SU-DHL-6 (cell line): ENCODE results near the gene HADH.
"Not testable (repeated sequence)": the region's sequence is repeated elsewhere in the genome, so short reads cannot be mapped to it uniquely, and the experiment has no call there.

ENCODE experiments used
- H2AFZ ChIP-seq: fragments of 200-600 bp; sonication (generic); 2 replicates; pipeline ENCODE4 v1.6.1; 2014; ENCODE audit warnings: low read depth, mild to moderate bottlenecking, moderate library complexity, mixed read lengths, antibody characterized with exemption, low read length; ENCODE audit not compliant: severe bottlenecking
- H3F3A ChIP-seq: fragments of 200-600 bp; shearing (Covaris generic); 2 replicates; pipeline ENCODE4 v1.6.0; 2016; ENCODE audit warnings: antibody characterized with exemption, mild to moderate bottlenecking; ENCODE audit not compliant: insufficient read depth
- H3K27ac ChIP-seq: fragments of 200-600 bp; sonication (generic); 2 replicates; pipeline ENCODE4 v1.5.1; 2016; ENCODE audit warnings: low read depth, mild to moderate bottlenecking, low read length, moderate library complexity, mixed read lengths
- H3K27me3 ChIP-seq: fragments of 200-600 bp; sonication (generic), shearing (Covaris generic); 2 replicates; pipeline ENCODE4 v1.6.0; 2014; ENCODE audit warnings: mild to moderate bottlenecking, low read length
- H3K36me3 ChIP-seq: fragments of 200-600 bp; sonication (generic); 2 replicates; pipeline ENCODE4 v1.6.1; 2014; ENCODE audit warnings: mild to moderate bottlenecking, low read length, mixed read lengths
- H3K4me2 ChIP-seq: fragments of 300-600, 200-600 bp; shearing (Covaris generic), sonication (generic); 2 replicates; pipeline ENCODE4 v1.6.0; 2014; ENCODE audit warnings: low read length, low read depth, mild to moderate bottlenecking; ENCODE audit not compliant: poor library complexity, severe bottlenecking
- H3K4me3 ChIP-seq: fragments of 200-600 bp; sonication (generic); 2 replicates; pipeline ENCODE4 v1.5.1; 2014; ENCODE audit warnings: antibody characterized with exemption, low read length, mild to moderate bottlenecking, mixed read lengths; ENCODE audit not compliant: insufficient read depth, poor library complexity, severe bottlenecking
- H3K79me2 ChIP-seq: fragments of 200-600 bp; sonication (generic); 2 replicates; pipeline ENCODE4 v1.6.1; 2014; ENCODE audit warnings: mild to moderate bottlenecking, low read length, moderate library complexity; ENCODE audit not compliant: insufficient read depth
- H3K9ac ChIP-seq: fragments of 200-600 bp; sonication (generic); 2 replicates; pipeline ENCODE4 v1.7.0; 2014; ENCODE audit warnings: mild to moderate bottlenecking, low read length
- H3K9me2 ChIP-seq: fragments of 200-600 bp; sonication (generic); replicated peaks from 2 replicates; pipeline ENCODE4 v1.6.1; 2014; ENCODE audit warnings: low read length; ENCODE audit not compliant: insufficient read depth
- H3K9me3 ChIP-seq: fragments of 200-600 bp; sonication (generic); 2 replicates; pipeline ENCODE4 v1.6.1; 2014; ENCODE audit warnings: low read length, mixed read lengths; ENCODE audit not compliant: insufficient read depth
- H4K20me1 ChIP-seq: fragments of 200-600 bp; sonication (generic); 2 replicates; pipeline ENCODE4 v1.6.1; 2014; ENCODE audit warnings: low read depth, mild to moderate bottlenecking, antibody characterized with exemption, low read length, moderate library complexity, mixed read lengths
- CTCF ChIP-seq: fragments of 200-600 bp; sonication (generic); IDR thresholded peaks from one replicate; pipeline ENCODE4 v1.5.1; 2017; ENCODE audit warnings: antibody characterized with exemption, mild to moderate bottlenecking, low read length, moderate library complexity; ENCODE audit not compliant: insufficient read depth, poor library complexity, severe bottlenecking
- EZH2phosphoT487 ChIP-seq: fragments of 200-600 bp; sonication (generic), shearing (Covaris generic); conservative IDR thresholded peaks from 2 replicates; pipeline ENCODE4 v1.6.1; 2018; ENCODE audit warnings: mild to moderate bottlenecking, antibody characterized with exemption, low read length, moderate library complexity, mixed read lengths

The HADH gene

GRCh38 chr4:107951551-107951950 is 38.1 kb upstream of the HADH start:
- no peaks in the 10 kb centered on the region for H3K9me3 ChIP-seq
- H3F3A ChIP-seq = no peaks in the 10 kb centered on the region
- no peak overlapping the region for H2AFZ ChIP-seq
- H3K4me3 ChIP-seq = no peak overlapping the region
- no peak for TF ChIP-seq EZH2phosphoT487
- no peak for TF ChIP-seq CTCF
- no peaks in the 10 kb centered on the region for H3K36me3 ChIP-seq
- no peaks in the 10 kb centered on the region for H3K79me2 ChIP-seq
- no peak overlapping the region for H3K4me2 ChIP-seq
- H3K9me2 ChIP-seq = no peaks in the 10 kb centered on the region
- H3K9ac ChIP-seq = no peak overlapping the region
- H3K27ac ChIP-seq = no peak overlapping the region
- H4K20me1 ChIP-seq = no peaks in the 10 kb centered on the region
- no peaks in the 10 kb centered on the region for H3K27me3 ChIP-seq

- Histone ChIP-seq H3F3A (no peaks in the 10 kb centered on the region), H3K9me2 (no peaks in the 10 kb centered on the region), H2AFZ (no peak overlapping the region), H3K4me2 (no peak overlapping the region), H3K9ac (no peak overlapping the region), H3K27me3 (no peaks in the 10 kb centered on the region), H3K79me2 (no peaks in the 10 kb centered on the region), H4K20me1 (no peaks in the 10 kb centered on the region), H3K27ac (no peak overlapping the region), H3K9me3 (no peaks in the 10 kb centered on the region), H3K4me3 (no peak overlapping the region), H3K36me3 (no peaks in the 10 kb centered on the region)
- TF ChIP-seq CTCF (no peak), EZH2phosphoT487 (no peak)
Measured at GRCh38 chr4:107956011-107956410, 33.7 kb upstream of the HADH start.

GRCh38 chr4:107966903-107967302 is 22.8 kb upstream of the HADH start:
- no peaks in the 10 kb centered on the region for H3K36me3 ChIP-seq
- no peak overlapping the region for H3K4me3 ChIP-seq
- no peaks in the 10 kb centered on the region for H3K27me3 ChIP-seq
- no peaks in the 10 kb centered on the region for H3K79me2 ChIP-seq
- H3K27ac ChIP-seq = no peak overlapping the region
- H4K20me1 ChIP-seq = no peaks in the 10 kb centered on the region
- no peaks in the 10 kb centered on the region for H3F3A ChIP-seq
- TF ChIP-seq EZH2phosphoT487 (no peak), CTCF (no peak)
- no peaks in the 10 kb centered on the region for H3K9me3 ChIP-seq
- H3K9ac ChIP-seq = no peak overlapping the region
- no peaks in the 10 kb centered on the region for H3K9me2 ChIP-seq
- no peak overlapping the region for H2AFZ ChIP-seq
- H3K4me2 ChIP-seq = no peak overlapping the region

GRCh38 chr4:107967519-107967918 is 22.2 kb upstream of the HADH start:
- H3K36me3 ChIP-seq, H3K9ac ChIP-seq, H4K20me1 ChIP-seq, H3F3A ChIP-seq, H3K27ac ChIP-seq, H3K9me2 ChIP-seq, H2AFZ ChIP-seq, H3K9me3 ChIP-seq, H3K79me2 ChIP-seq, H3K4me3 ChIP-seq, H3K27me3 ChIP-seq, H3K4me2 ChIP-seq: not testable (repeated sequence)

GRCh38 chr4:107967921-107968320 is 21.8 kb upstream of the HADH start:
- not testable (repeated sequence) for H3F3A ChIP-seq, H4K20me1 ChIP-seq, H3K79me2 ChIP-seq, H3K4me2 ChIP-seq, H3K9ac ChIP-seq, H3K9me3 ChIP-seq, H3K27ac ChIP-seq, H3K27me3 ChIP-seq, H2AFZ ChIP-seq, H3K9me2 ChIP-seq, H3K4me3 ChIP-seq, H3K36me3 ChIP-seq
